Thyroid gland (tissue), 4 donors: ENCODE measurements around the gene CACHD1. TPM values are rescaled to one million over a fixed set of nuclear protein-coding genes. Genes with fewer than 3 reads are reported as not detected.

Experiments
- DNase-seq, 2 donors: peaks; one replicate each; pipeline ENCODE4 v3.0.0-alpha.2; 2019
- H3K27ac ChIP-seq, 3 donors: fragments of 200-600 bp; sonication (generic); 1 replicate in 2 of 3; 2 replicates in 1 of 3; pipeline ENCODE4 v1.5.1; 2016 to 2019; ENCODE audit warnings: mild to moderate bottlenecking in 1 of 3, moderate library complexity in 1 of 3
- H3K27me3 ChIP-seq: fragments of 200-600 bp; sonication (generic); one replicate; pipeline ENCODE4 v1.5.1; 2019
- H3K36me3 ChIP-seq, 2 donors: fragments of 200-600 bp; sonication (generic); one replicate each; pipeline ENCODE4 v1.5.1; 2016 to 2019
- H3K4me1 ChIP-seq, 2 donors: fragments of 200-600 bp; sonication (generic); one replicate each; pipeline ENCODE4 v1.5.1; 2017 to 2019
- H3K4me3 ChIP-seq, 3 donors: fragments of 200-600 bp; sonication (generic); replicated peaks in 1 of 3; 1 replicate in 2 of 3; 2 replicates in 1 of 3; pipeline ENCODE4 v1.5.1; 2016; ENCODE audit warnings: mild to moderate bottlenecking in 1 of 3
- H3K9me3 ChIP-seq: fragments of 200-600 bp; sonication (generic); one replicate; pipeline ENCODE4 v1.5.1; 2017
- CTCF ChIP-seq, 6 experiments: fragments of 200-600 bp in 3 of 6; fragments of 450-650 bp in 3 of 6; sonication (generic) in 3 of 6; IDR thresholded peaks; one replicate each; pipeline ENCODE4 v1.5.1; 2016 to 2019; ENCODE audit warnings: antibody characterized with exemption in 6 of 6, mild to moderate bottlenecking in 2 of 6, inconsistent platforms in 1 of 6, moderate library complexity in 1 of 6
- POLR2A ChIP-seq, 2 donors: fragments of 450-650 bp; IDR thresholded peaks; one replicate each; pipeline ENCODE4 v1.6.1; 2017; ENCODE audit warnings: antibody characterized with exemption in 2 of 2, mild to moderate bottlenecking in 2 of 2, moderate library complexity in 1 of 2
- WGBS, 2 donors: methylation state at CpG; one replicate each; pipeline ENCODE4 v1.1.5; 2017; 5-methylcytosine and 5-hydroxymethylcytosine counted together
- intact Hi-C: fragments of 100-400 bp; cut with DNase I; formaldehyde crosslinking; loops from one replicate; pipeline ENCODE4 v1.15.1; 2023
- total RNA-seq, 4 donors: library from RNA; depleted of rRNA; stranded (reverse); fragments of >200 nt; gene quantifications; one replicate each; pipeline ENCODE4 v1.2.3, GENCODE V29; 2016

The CACHD1 gene
- total RNA-seq, 4 donors from 2014 or later = 12.9 to 25.1 (median 17.0) TPM

- DNase-seq = no peak
- H3K4me1 ChIP-seq = peaks cover 28 to 43% of the 10 kb centered on the region in 2 donors
- H3K4me3 ChIP-seq = no peak overlapping the region
- no peaks in the 10 kb centered on the region for H3K36me3 ChIP-seq
- 75 to 83% methylated on average over 4 of the region's 4 CpGs for WGBS, 2 donors
- peak overlapping the region in 1 of 3 donors; percentile 34 for H3K27ac ChIP-seq
- no peak for TF ChIP-seq POLR2A (IDR thresholded peaks at IDR 0.05)
- intact Hi-C loops = no loop called here
- H3K27me3 ChIP-seq = no peaks in the 10 kb centered on the region
- H3K9me3 ChIP-seq = no peaks in the 10 kb centered on the region
Observed at GRCh38 chr1:64537942-64538341, 68.0 kb downstream of the CACHD1 start.

GRCh38 chr1:64538389-64538788 lies 68.5 kb downstream of the CACHD1 start:
- Histone ChIP-seq H3K4me3 (no peak overlapping the region), H3K4me1 (peaks cover 28 to 43% of the 10 kb centered on the region in 2 donors), H3K9me3 (no peaks in the 10 kb centered on the region), H3K27ac (peak overlapping the region in 1 of 3 donors; percentile 34), H3K27me3 (no peaks in the 10 kb centered on the region), H3K36me3 (no peaks in the 10 kb centered on the region)
- intact Hi-C loops = no loop called here
- TF ChIP-seq POLR2A (IDR thresholded peaks at IDR 0.05) (no peak), CTCF (IDR thresholded peaks at IDR 0.05) (no peak)
- WGBS, 2 donors = 87 to 89% methylated on average over 3 of the region's 3 CpGs
- DNase-seq = no peak

GRCh38 chr1:64539289-64539688 lies 69.4 kb downstream of the CACHD1 start:
- no peak for TF ChIP-seq POLR2A (IDR thresholded peaks at IDR 0.05)
- TF ChIP-seq CTCF (IDR thresholded peaks at IDR 0.05) = no peak
- no peaks in the 10 kb centered on the region for H3K27me3 ChIP-seq
- H3K27ac ChIP-seq = peak overlapping the region; percentile 20 to 59 (median 53)
- H3K9me3 ChIP-seq = no peaks in the 10 kb centered on the region
- no peaks in the 10 kb centered on the region for H3K36me3 ChIP-seq
- WGBS, 2 donors = 47 to 51% methylated on average over 3 of the region's 3 CpGs
- H3K4me3 ChIP-seq = no peak overlapping the region
- DNase-seq = no peak
- intact Hi-C loops = no loop called here
- peaks cover 28 to 45% of the 10 kb centered on the region in 2 donors for H3K4me1 ChIP-seq

- DNase-seq = peak; percentile 93 to 96
- no peaks in the 10 kb centered on the region for H3K27me3 ChIP-seq
- no peak for TF ChIP-seq CTCF (IDR thresholded peaks at IDR 0.05)
- no peak for TF ChIP-seq POLR2A (IDR thresholded peaks at IDR 0.05)
- WGBS, 2 donors = 54 to 65% methylated on average over 2 of the region's 2 CpGs
- no peak overlapping the region for H3K4me3 ChIP-seq
- peak overlapping the region; percentile 20 to 59 (median 53) for H3K27ac ChIP-seq
- no peaks in the 10 kb centered on the region for H3K9me3 ChIP-seq
- H3K36me3 ChIP-seq = no peaks in the 10 kb centered on the region
- intact Hi-C loops = no loop called here
- H3K4me1 ChIP-seq = peaks cover 28 to 45% of the 10 kb centered on the region in 2 donors
Observed at GRCh38 chr1:64539781-64540218, 69.9 kb downstream of the CACHD1 start.

- peak overlapping the region in 2 of 3 donors; percentile 53 to 59 for H3K27ac ChIP-seq
- WGBS, 2 donors = 40 to 48% methylated on average over 6 of the region's 6 CpGs
- DNase-seq = no peak
- H3K36me3 ChIP-seq = no peaks in the 10 kb centered on the region
- no peak overlapping the region for H3K4me3 ChIP-seq
- peaks cover 28 to 45% of the 10 kb centered on the region in 2 donors for H3K4me1 ChIP-seq
- no peaks in the 10 kb centered on the region for H3K9me3 ChIP-seq
- intact Hi-C loops = no loop called here
- TF ChIP-seq POLR2A (IDR thresholded peaks at IDR 0.05) (no peak), CTCF (IDR thresholded peaks at IDR 0.05) (no peak)
- no peaks in the 10 kb centered on the region for H3K27me3 ChIP-seq
Observed at GRCh38 chr1:64540265-64540791, 70.4 kb downstream of the CACHD1 start.
